Gastrocnemius medialis (tissue), 4 donors: ENCODE measurements around the gene FAM53C. TPM values are rescaled to one million over a fixed set of nuclear protein-coding genes. Genes with fewer than 3 reads are reported as not detected.

ENCODE experiments used
- ATAC-seq, 2 donors: fragments of 150-250 bp; one replicate each; pipeline ENCODE4 v1.9.1; 2016
- DNase-seq, 2 donors: peaks; one replicate each; pipeline ENCODE4 v3.0.0-alpha.2; 2019
- H3K27ac ChIP-seq, 4 donors: fragments of 200-600 bp; sonication (generic); 1 replicate in 1 of 4; 2 replicates in 3 of 4; pipeline ENCODE4 v1.5.1; 2016 to 2018; ENCODE audit warnings: mild to moderate bottlenecking in 2 of 4, moderate library complexity in 1 of 4
- H3K27me3 ChIP-seq, 3 donors: fragments of 200-600 bp; sonication (generic) in 2 of 3; 1 replicate in 1 of 3; 2 replicates in 2 of 3; pipeline versions ENCODE4 v1.5.1 to v1.6.0; 2016 to 2019; ENCODE audit warnings: mild to moderate bottlenecking in 1 of 3, moderate library complexity in 1 of 3
- H3K36me3 ChIP-seq, 2 donors: fragments of 200-600 bp; sonication (generic) in 1 of 2; one replicate each; pipeline ENCODE4 v1.5.1; 2017 to 2018
- H3K4me1 ChIP-seq, 2 donors: fragments of 200-600 bp; sonication (generic) in 1 of 2; one replicate each; pipeline ENCODE4 v1.5.1; 2016 to 2017; ENCODE audit warnings: mild to moderate bottlenecking in 2 of 2
- H3K4me3 ChIP-seq, 4 donors: fragments of 200-600 bp; sonication (generic) in 3 of 4; 1 replicate in 1 of 4; 2 replicates in 3 of 4; pipeline ENCODE4 v1.5.1; 2016 to 2019; ENCODE audit warnings: mild to moderate bottlenecking in 2 of 4
- H3K9me3 ChIP-seq, 3 donors: fragments of 200-600 bp; sonication (generic) in 2 of 3; 1 replicate in 1 of 3; 2 replicates in 2 of 3; pipeline ENCODE4 v1.5.1; 2016 to 2019
- POLR2A ChIP-seq, 2 donors: fragments of 450-650 bp; IDR thresholded peaks; one replicate each; pipeline ENCODE4 v1.6.1; 2017; ENCODE audit warnings: antibody characterized with exemption in 2 of 2, mild to moderate bottlenecking in 2 of 2, moderate library complexity in 2 of 2
- in situ Hi-C, 4 donors: fragments of 200-750 bp; cut with MboI; loops; one replicate each; pipeline versions ENCODE4 v1.15.0 to v1.8.0; 2017; ENCODE audit warnings: low sequenced_read_pairs in 4 of 4
- intact Hi-C: fragments of 100-400 bp; cut with DNase I; formaldehyde crosslinking; loops from one replicate; pipeline ENCODE4 v1.15.1; 2023; ENCODE audit warnings: low total_unique reads
- total RNA-seq, 4 donors: library from RNA; depleted of rRNA; stranded (reverse); fragments of >200 nt; gene quantifications; one replicate each; pipeline versions ENCODE4 v1.1.0 to v1.2.3, GENCODE V29; 2016
- TF ChIP-seq, protein P1 (sequence below), 5 experiments: fragments of 450-650 bp in 3 of 5; fragments of 200-600 bp in 2 of 5; sonication (generic) in 2 of 5; IDR thresholded peaks in 4 of 5; conservative IDR thresholded peaks in 1 of 5; 1 replicate in 4 of 5; 2 replicates in 1 of 5; pipeline ENCODE4 v1.5.1; 2016 to 2019; ENCODE audit warnings: antibody characterized with exemption in 5 of 5, mild to moderate bottlenecking in 3 of 5, moderate library complexity in 3 of 5

Gene FAM53C
- total RNA-seq, 4 donors from 2014 or later = 35.7 to 74.7 (median 41.0) TPM

DNA sequence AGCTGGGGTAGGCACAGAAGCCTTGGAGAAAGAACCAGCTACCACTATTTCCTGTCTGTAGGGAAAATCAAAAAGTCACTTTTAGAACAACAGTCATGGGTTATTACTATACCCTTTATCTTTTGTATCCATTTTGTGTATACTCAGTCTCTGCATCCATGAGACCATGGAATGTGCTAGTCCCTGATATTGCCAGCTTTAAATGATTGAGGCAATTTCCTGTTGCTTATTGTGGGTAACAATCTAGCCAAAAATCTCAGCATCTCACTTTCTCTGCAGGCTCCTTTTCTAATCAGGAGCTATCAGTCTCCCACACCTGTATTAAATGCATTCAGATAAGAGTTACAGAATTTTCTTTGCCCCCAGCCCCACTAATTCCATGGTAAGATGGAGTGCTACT is 13.5 kb downstream of the FAM53C start:
- DNase-seq = no peak
- intact Hi-C loops = loop anchor here (5.0 kb wide), 3 partner anchors 41 to 129 kb away; no protein-coding TSS in a partner anchor
- peaks cover 21 to 41% of the 10 kb centered on the region in 2 donors for H3K4me1 ChIP-seq

DNA sequence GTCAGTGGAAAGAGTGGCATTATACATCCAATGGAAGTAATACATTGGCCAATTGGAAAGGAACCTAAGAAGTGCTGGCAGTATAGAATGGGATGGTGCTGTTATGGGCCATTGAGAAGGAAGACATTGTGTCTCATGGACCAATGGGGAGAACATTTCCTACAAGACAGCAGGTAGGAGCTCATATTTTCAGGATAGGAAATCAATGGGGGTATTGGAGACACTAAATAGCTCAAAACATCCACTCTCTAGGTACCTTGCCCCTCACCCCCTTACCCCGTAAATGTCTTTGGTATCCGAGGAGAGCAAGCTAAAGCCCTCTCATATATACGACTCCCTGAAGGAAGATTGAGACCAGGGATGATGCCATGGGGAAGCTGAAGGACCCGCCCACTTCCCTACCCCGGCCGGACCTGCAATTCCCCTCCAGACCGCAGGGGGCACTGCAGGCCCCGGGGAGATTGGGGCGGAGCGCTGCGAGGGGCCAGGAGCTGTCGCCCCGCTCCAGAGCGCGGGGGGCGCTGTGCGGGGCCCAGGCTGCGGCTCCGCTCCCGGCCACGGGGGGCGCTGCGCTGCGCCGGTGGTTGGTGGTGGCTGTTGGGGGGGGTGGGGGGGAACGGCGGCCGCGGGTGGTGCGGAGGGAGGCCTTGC is 14.1 kb downstream of the FAM53C start, which contains the start of gene KDM3B:
KDM3B (plus strand) TSS at position 615 of the 651 bp plus-strand sequence. CDS start 111 bp downstream, outside the sequence.
- H3K36me3 ChIP-seq = peaks cover 0 to 17% of the 10 kb centered on the region in 2 donors
- DNase-seq = peak; percentile 42 to 83
- H3K9me3 ChIP-seq = no peaks in the 10 kb centered on the region
- H3K4me1 ChIP-seq = peaks cover 28 to 41% of the 10 kb centered on the region in 2 donors
- ATAC-seq = peak; percentile 50 to 80
- in situ Hi-C loops (no loop called here), intact Hi-C loops (loop anchor here (2.0 to 5.0 kb wide), 4 partner anchors 13 to 130 kb away; partner anchors contain the start of gene FAM53C)
- H3K4me3 ChIP-seq = peak within 1 kb of the TSS; percentile 73 to 98 (median 91)
- H3K27ac ChIP-seq = peak within 1 kb of the TSS; percentile 89 to 98 (median 95)
- TF ChIP-seq, protein P1, sequence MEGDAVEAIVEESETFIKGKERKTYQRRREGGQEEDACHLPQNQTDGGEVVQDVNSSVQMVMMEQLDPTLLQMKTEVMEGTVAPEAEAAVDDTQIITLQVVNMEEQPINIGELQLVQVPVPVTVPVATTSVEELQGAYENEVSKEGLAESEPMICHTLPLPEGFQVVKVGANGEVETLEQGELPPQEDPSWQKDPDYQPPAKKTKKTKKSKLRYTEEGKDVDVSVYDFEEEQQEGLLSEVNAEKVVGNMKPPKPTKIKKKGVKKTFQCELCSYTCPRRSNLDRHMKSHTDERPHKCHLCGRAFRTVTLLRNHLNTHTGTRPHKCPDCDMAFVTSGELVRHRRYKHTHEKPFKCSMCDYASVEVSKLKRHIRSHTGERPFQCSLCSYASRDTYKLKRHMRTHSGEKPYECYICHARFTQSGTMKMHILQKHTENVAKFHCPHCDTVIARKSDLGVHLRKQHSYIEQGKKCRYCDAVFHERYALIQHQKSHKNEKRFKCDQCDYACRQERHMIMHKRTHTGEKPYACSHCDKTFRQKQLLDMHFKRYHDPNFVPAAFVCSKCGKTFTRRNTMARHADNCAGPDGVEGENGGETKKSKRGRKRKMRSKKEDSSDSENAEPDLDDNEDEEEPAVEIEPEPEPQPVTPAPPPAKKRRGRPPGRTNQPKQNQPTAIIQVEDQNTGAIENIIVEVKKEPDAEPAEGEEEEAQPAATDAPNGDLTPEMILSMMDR (IDR thresholded peaks at IDR 0.05 in 4 of 5, conservative IDR thresholded peaks at IDR 0.05 in 1 of 5) = peak; percentile 85 to 100 (median 97)
- no peak for TF ChIP-seq POLR2A (IDR thresholded peaks at IDR 0.05)
- H3K27me3 ChIP-seq = no peaks in the 10 kb centered on the region

More for the DNA sequence above, 13.5 kb downstream of the FAM53C start:
- Histone ChIP-seq H3K36me3 (peaks cover 0 to 24% of the 10 kb centered on the region in 2 donors), H3K9me3 (no peaks in the 10 kb centered on the region), H3K27ac (peak overlapping the region; percentile 89 to 98 (median 95)), H3K4me3 (no peak overlapping the region), H3K27me3 (no peaks in the 10 kb centered on the region)
- in situ Hi-C loops = no loop called here
- TF ChIP-seq, protein P1 (IDR thresholded peaks at IDR 0.05 in 4 of 5, conservative IDR thresholded peaks at IDR 0.05 in 1 of 5) = no peak
- no peak for TF ChIP-seq POLR2A (IDR thresholded peaks at IDR 0.05)
- no peak for ATAC-seq

DNA sequence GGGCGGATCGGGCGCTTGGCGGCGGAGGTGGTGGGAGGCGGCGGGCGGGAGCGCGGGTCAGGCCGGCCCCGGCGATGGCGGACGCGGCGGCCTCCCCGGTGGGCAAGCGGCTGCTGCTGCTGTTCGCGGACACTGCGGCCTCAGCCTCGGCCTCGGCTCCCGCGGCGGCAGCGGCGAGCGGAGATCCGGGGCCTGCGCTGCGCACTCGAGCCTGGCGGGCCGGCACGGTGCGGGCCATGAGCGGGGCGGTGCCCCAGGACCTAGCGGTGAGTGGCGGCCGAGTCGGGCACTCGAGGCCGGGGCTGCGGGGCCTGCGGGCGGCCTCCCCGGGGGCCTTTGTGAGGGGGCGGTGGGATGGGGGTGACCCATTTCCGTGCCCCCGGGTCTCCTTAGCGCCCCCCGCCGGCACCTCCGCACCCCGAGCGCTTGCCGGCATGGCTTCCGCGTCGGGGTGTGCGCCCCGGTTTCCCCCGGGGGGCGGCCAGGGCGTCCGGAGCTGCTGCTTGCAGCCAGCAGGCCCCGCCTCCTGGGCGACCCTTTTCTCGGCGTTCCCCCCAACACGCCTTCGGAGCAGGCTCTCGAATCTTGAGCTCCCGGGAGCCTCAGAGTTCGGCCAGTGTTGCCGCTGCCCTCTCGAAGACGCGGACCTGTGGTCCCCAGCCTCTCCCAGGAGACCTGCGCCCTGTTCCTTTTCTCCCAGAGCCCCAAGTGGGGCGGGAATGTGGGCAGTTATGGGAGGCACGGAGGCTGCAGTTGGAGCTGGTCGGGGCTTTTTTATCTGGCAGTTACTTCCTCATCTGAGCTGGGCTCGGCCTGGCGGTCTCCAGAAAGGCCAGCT is 14.9 kb downstream of the FAM53C start:
- TF ChIP-seq, protein P1 (IDR thresholded peaks at IDR 0.05 in 4 of 5, conservative IDR thresholded peaks at IDR 0.05 in 1 of 5) = peak; percentile 33 to 62 (median 37)
- peak; percentile 26 to 30 for TF ChIP-seq POLR2A (IDR thresholded peaks at IDR 0.05)
- H3K4me3 ChIP-seq = peak overlapping the region; percentile 73 to 98 (median 91)
- H3K36me3 ChIP-seq = peaks cover 0 to 9% of the 10 kb centered on the region in 2 donors
- ATAC-seq (peak; percentile 61 to 73), DNase-seq (peak; percentile 41 to 51)
- peaks cover 30 to 41% of the 10 kb centered on the region in 2 donors for H3K4me1 ChIP-seq
- intact Hi-C loops = loop anchor here (2.0 to 5.0 kb wide), 4 partner anchors 14 to 131 kb away; partner anchors contain the start of gene FAM53C
- H3K9me3 ChIP-seq = no peaks in the 10 kb centered on the region
- in situ Hi-C loops = no loop called here
- H3K27me3 ChIP-seq = no peaks in the 10 kb centered on the region
- H3K27ac ChIP-seq = peak overlapping the region; percentile 89 to 98 (median 95)

DNA sequence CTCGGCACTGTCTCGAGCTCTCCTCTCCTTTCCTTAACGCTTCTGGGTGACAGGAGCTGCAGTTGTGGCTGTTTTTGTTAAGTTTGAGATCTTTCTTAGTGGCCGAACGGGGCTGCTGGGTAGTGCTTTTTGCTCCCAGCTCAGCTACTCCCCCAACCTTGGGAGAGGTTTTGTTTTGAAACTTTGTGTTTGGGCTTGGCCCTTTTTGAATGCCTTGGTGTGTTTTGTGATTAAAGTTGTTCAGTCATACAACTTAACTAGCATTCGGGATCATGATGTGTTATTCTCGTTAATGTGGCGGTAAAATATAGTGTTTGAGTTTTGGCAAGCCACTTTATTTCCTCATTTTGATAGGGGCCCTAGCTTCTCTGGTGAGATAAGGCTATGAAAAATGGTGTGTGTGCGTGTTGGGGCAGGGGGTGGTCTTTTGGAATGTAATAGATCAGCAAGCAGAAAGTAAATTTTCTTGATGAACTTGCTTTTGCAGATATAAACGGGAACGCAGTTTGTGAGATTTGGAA is 15.6 kb downstream of the FAM53C start:
- H3K27me3 ChIP-seq = no peaks in the 10 kb centered on the region
- peaks cover 0 to 3% of the 10 kb centered on the region in 2 donors for H3K36me3 ChIP-seq
- no peak for ATAC-seq
- TF ChIP-seq, protein P1 (IDR thresholded peaks at IDR 0.05 in 4 of 5, conservative IDR thresholded peaks at IDR 0.05 in 1 of 5) = no peak
- no peak for TF ChIP-seq POLR2A (IDR thresholded peaks at IDR 0.05)
- peak overlapping the region; percentile 89 to 98 (median 95) for H3K27ac ChIP-seq
- in situ Hi-C loops = no loop called here
- H3K4me3 ChIP-seq = peak overlapping the region; percentile 73 to 98 (median 91)
- H3K4me1 ChIP-seq = peaks cover 30 to 41% of the 10 kb centered on the region in 2 donors
- intact Hi-C loops = loop anchor here (2.0 to 5.0 kb wide), 4 partner anchors 15 to 131 kb away; partner anchors contain the start of gene FAM53C
- DNase-seq = no peak
- no peaks in the 10 kb centered on the region for H3K9me3 ChIP-seq
